K562 (cell line): ENCODE measurements around the gene GCN1. TPM values are rescaled to one million over a fixed set of nuclear protein-coding genes. Genes with fewer than 3 reads are reported as not detected.
"Not testable (repeated sequence)": the region's sequence is repeated elsewhere in the genome, so short reads cannot be mapped to it uniquely, and the experiment has no call there.

Experiments
- ATF4 ChIP-seq: fragments of 450-650 bp; formaldehyde crosslinking; IDR thresholded peaks from 2 replicates; pipeline ENCODE4 v1.4.0; 2022; ENCODE audit warnings: mild to moderate bottlenecking, moderate library complexity
- E2F1 ChIP-seq: sonication (generic); formaldehyde crosslinking; IDR thresholded peaks from 2 replicates; pipeline ENCODE4 v1.8.1; 2023; ENCODE audit warnings: mild to moderate bottlenecking, missing genetic modification reagents, moderate library complexity
- FOXM1 ChIP-seq, 2 experiments: fragments of 450-650 bp in 1 of 2; sonication (generic) in 1 of 2; formaldehyde crosslinking in 1 of 2; IDR thresholded peaks; 2 replicates each; pipeline versions ENCODE4 v1.6.1 to v1.9.0; 2017 to 2022; ENCODE audit warnings: low read depth in 2 of 2, mild to moderate bottlenecking in 2 of 2, missing genetic modification reagents in 1 of 2, moderate library complexity in 1 of 2
- POLR2A ChIP-seq: fragments of 450-650 bp; conservative IDR thresholded peaks from 2 replicates; pipeline ENCODE4 v1.6.1; 2016
- POLR2B ChIP-seq: fragments of 450-650 bp; IDR thresholded peaks from 2 replicates; pipeline ENCODE4 v1.6.1; 2018; ENCODE audit warnings: low read depth; ENCODE audit not compliant: partially characterized antibody
- SPI1 ChIP-seq: IDR thresholded peaks from 2 replicates; pipeline ENCODE4 v1.6.1; 2011; ENCODE audit warnings: low read depth, low read length, control low read depth, borderline replicate concordance
- SUPT5H ChIP-seq: fragments of 450-650 bp; IDR thresholded peaks from 2 replicates; pipeline ENCODE4 v1.6.1; 2016
- ZNF347 ChIP-seq: fragments of 450-650 bp; formaldehyde crosslinking; IDR thresholded peaks from 2 replicates; pipeline ENCODE4 v1.4.0; 2020; ENCODE audit warnings: low read depth, mild to moderate bottlenecking, moderate library complexity
- polyA plus RNA-seq, 8 experiments: library from polyadenylated mRNA; depleted of rRNA in 4 of 8; stranded (reverse) in 5 of 8; unstranded in 3 of 8; fragments of >200 nt; fragmentation: Nextera tagmentation in 2 of 8; fragmentation: Illumina TruSeq in 1 of 8; extraction: Ambion mirVana in 2 of 8; extraction: Trizol in 1 of 8; gene quantifications; 2 replicates each; pipeline versions ENCODE4 v1.2.1 to v1.2.3, GENCODE V29; 2011 to 2014; ENCODE audit warnings: inconsistent platforms in 1 of 8, missing spikeins in 1 of 8
- total RNA-seq, 7 experiments: library from RNA; depleted of rRNA in 6 of 7; stranded (reverse); fragments of >200 nt in 6 of 7; fragmentation: Illumina TruSeq in 2 of 7; extraction: Trizol in 2 of 7; gene quantifications; 2 replicates each; pipeline versions ENCODE4 v1.2.1 to v1.2.3, GENCODE V29; 2011 to 2021; ENCODE audit warnings: low replicate concordance in 1 of 7

The GCN1 gene
- total and polyA plus RNA-seq, 9 of the 15 experiments (the other 6 are each of a cell fraction or from before 2014, with no cell fraction given): 11.9 to 190 (median 51.7) TPM

- peak; percentile 31 for TF ChIP-seq POLR2B
- peak; percentile 62 for TF ChIP-seq POLR2A
- TF ChIP-seq SPI1: peak; percentile 36; the same call in 1 of the 2 replicates
- peak; percentile 60; the same call in 1 of the 2 replicates for TF ChIP-seq ZNF347 (CRISPR knock-in tag)
- peak; percentile 66 for TF ChIP-seq SUPT5H
- peak; percentile 60; the same call in 1 of the 2 replicates for TF ChIP-seq ATF4 (CRISPR knock-in tag)
- peak; percentile 45; the same call in 1 of the 2 replicates for TF ChIP-seq E2F1 (CRISPR knock-in tag)
- not testable (repeated sequence) for TF ChIP-seq FOXM1 (IDR thresholded peaks at IDR 0.05; ENCODE audit: low read depth)
- TF ChIP-seq FOXM1 (CRISPR knock-in tag; IDR thresholded peaks at IDR 0.05; ENCODE audit: low read depth): 0 out of 2 replicates have a peak, but pooled peaks have one; percentile 29
These were observed 2.5 kb upstream of the GCN1 start (continued) for GRCh38 chr12:120196817-120197541.
